HuH-7 (cell line): Measurements from ENCODE around the gene FCAMR.
A peak's percentile ranks its signal among the peaks of the same experiment; 100 is the strongest.

Experiments used
- DNase-seq: peaks from one replicate; pipeline ENCODE4 v3.0.0; 2011; ENCODE audit warnings: low spot score

The FCAMR gene

DNA sequence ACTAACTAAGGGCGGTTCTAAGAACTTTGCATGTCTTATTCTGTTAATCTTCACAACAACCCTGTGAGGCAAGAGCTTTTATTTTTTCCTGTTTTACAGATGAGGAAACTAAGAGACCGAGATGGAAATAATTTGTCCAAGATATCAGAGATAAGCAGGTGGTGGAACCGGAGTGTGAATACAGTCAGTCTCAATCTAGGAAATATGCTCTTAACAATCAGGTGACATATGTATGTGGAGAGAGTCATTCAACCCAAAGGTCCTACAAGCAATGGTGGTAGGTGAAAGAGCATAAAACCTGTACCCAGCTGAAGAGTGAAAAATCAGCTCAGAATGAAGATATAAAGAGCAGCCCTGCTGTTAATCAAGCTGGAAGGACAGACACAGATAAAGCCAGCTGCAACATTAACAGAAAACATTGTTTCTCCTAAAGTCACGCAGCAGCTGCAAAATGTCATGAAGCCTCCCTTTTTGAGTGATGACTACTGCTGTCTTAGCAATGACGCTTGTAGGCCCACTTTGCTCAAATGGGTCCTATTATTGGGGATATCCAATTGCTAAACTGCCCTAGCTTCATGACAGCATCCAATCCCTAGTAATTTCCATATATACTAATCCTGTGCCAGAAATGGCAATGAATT is 30.5 kb upstream of the FCAMR start:
- no peak for DNase-seq

DNA sequence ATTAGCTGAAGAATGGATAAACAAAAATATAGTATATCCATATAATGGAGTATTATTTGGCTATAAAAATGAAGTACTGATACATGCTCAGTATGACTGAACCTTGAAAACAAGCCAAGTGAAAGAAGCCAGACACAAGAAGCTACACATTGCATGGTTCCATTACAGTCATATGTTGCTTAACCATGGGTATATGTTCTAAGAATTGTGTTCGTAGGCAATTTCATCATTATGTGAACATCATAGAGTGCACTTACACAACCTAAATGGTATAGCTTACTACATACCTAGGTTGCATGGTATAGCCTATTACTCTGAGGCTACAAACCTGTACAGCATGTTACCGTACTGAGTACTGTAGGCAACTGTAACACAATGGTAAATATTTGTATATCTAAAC is 28.6 kb upstream of the FCAMR start:
- no peak for DNase-seq

DNA sequence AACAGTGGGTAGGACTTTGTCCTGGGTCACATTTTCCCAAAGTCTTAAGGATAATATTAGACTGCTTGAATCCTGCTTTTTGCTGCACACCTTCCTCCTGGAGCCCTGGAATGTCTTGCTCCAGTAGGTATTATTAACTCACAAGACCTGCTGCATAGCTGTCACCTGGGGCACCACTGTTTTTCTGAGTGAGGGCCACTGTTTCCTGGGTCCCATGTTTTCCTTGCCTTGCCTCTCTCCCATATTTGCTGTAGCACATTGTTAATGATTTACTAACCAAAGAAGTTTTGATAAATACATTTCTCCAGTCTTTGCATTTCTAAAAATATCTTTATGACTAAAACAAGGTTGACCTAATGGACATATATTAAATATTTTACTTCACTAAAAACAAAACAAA is 22.5 kb upstream of the FCAMR start:
- DNase-seq = no peak

DNA sequence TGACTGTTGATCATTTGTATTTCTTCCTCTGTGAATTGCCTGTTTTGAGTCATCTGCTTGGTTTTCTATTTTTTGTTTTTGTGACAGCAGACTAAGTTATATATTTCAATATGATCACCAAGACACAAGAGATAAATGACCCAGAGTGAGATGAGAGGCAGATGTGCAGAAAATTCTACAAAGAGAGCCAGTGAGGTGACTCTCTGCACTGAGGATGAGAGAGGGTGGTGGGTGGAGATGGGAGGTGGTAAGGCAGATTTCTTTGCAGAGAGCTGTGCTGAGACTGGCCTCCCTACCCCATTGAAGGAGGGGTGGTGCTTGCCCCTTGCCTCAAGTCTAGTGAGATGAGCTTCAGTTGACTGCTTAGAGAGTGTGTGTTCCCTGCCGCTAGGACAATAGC is 17.6 kb upstream of the FCAMR start:
- DNase-seq = no peak

DNA sequence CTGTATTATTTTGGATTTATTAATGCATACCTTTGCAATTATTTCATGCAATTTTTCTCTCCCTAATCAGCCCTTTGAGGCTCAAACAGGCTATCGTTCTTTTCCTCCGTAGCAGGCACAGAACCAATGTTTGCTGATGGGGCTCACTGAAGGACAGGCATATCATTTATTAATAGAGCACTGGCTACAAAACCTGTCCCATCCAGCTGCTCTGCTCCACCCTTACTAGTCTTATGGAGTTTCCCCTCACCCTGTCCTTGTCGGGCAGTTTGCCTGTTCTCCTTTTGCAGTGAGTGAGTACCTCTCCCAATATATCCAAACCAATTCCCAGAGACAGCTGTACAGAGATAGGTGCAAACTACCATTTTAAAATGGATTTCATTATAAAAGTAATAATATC is 16.6 kb upstream of the FCAMR start:
- no peak for DNase-seq

DNA sequence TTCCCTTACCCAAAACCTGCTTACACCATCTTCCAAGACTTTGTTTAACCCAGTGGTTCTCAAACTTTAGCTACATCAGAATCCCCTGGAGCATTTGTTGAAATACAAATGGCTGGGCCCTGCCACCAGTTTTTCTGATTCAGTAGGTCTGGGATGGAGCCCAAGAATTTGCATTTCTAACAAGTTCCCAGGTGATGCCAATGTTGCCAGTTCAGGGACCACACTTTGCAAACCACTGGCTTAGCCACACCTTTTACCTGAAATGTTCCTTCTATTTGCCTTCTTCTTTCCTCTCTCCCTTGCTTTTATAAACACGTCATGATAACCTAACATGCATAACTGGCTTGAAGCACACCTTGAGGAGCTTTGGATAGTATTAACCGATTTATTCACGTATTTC is 16.1 kb upstream of the FCAMR start:
- DNase-seq = no peak

DNA sequence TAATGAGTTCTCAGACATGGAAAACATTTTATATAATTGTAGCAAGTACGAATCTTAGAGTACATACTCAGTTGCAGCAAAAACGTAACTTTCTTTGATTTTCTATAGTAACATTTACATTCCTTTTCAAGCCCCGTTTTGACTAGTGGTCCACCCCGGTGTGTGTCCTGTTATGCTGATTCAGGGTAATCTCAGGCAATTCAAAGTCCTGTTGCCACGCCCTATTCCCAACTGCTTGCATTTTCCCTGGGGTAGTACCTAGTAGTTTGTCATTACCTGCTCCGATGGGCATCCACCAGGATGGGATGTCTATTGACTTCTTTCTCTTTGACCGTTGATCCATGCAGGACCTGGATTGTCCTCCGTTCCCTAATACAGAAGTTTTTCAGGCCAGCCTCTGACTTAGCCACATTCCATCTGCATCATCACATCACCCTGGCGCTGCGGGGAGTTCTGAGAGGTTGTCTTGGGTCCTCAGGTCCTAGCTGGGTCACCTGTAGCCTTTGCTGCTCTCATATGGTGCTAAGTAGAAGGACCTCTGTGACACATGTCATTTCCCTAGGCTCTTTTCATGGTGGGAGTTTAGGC is 15.0 kb upstream of the FCAMR start:
- no peak for DNase-seq

DNA sequence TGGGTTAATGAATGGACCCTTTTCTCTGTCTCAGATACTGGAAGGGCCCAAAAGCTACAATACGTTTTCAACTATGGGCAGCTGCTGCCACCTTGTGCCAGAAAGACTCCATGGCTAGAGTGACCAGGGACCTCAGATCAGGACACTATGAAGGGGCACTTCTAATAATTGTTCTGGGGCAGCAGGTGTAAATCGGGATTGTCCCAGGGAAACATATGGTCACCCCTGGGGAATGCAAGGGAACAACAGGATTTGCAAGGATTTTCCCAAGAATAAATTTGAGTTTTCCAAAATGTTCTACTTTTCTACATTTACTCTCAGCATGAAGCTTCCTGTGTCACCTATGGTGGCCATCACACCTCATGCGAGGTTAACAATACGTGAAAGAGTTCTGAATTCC is 12.0 kb upstream of the FCAMR start:
- DNase-seq = peak; percentile 44

DNA sequence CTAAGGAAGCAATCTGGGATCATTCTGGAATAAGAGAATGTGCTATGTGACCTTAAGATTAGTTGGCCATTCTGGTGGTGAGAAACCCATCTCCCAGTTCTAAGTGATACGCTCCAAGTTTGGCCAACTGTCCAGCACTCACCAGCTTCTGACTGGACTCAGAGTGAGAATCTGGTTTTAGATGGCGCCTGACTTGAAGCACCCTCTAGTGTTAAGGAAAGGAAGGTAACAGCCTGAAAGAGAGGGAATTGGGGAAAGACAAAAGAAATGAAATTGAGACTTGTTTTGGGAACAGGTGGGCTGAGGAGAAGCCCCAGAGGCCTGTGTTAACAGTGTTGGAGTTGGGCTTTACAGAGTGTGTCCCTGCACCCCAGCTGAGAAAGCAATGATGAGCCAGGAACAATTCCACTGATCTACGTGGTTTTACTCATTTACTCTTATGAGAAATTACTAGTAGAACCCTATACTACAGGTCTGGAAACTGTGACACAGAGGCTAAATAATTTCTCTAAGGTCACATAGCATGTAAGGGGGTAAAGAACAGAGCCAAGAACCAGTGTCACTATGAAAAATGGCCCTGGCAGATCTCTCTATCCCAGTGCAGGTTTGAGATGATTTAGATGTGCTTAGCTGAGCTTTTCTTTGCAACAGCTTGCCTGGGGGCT is 9.3 kb upstream of the FCAMR start:
- DNase-seq = peak; percentile 24

DNA sequence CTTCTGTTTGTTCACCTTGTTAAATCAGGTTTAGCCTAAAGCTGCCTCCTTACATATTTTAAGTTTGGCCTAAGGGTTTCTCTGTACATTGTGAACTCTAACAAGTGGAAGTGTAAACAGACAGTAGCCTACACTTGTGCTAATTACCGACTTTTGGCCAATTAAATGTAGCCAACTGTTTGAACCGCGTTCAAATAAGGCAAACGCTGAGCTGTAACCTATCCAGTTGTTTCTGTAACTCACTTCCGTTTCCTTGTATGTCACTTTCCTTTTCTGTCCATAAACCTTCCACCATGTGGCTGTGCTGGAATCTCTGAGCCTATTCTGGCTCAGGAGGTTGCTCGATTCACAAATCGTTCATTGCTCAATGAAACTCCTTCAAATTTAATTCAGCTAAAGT is 8.0 kb upstream of the FCAMR start:
- DNase-seq = no peak

DNA sequence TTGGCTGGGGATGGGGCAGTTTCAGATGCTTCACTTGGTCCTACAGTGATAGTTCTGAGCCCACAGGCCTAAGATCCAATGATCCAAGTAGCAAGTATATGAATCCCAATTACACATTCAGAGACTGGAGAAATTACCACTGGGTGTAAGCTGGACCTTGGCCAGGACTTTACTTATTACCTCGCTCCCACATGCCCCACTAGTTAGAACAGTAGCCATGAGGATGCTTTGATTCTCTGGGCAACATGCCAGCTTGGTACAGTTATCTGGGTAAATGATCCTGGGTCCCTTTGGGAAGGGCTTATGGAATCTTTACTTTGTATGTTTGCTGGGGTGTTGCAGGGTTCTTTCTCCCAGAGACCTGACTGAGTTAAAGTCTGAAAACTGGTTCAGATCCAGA is 5.0 kb upstream of the FCAMR start:
- no peak for DNase-seq

DNA sequence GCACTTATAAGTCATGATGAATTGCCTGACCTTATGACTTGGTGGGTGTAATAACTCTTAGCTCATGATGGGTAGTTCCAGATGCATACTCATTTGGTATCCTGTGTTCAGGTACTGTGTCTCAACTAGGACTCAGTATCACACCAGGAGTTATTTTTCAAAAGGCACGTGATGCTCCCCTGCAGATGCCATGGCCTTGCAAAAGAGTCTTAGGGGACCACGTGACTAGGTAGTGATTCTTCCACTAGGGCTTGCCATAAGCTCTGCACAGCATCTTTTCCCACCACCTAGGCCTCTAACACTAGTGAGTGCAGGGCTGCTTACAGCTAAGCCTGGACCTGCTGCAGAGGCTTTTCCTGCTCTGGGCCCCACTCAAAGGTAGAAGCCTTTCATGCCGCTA is 3.9 kb upstream of the FCAMR start:
- DNase-seq = no peak

DNA sequence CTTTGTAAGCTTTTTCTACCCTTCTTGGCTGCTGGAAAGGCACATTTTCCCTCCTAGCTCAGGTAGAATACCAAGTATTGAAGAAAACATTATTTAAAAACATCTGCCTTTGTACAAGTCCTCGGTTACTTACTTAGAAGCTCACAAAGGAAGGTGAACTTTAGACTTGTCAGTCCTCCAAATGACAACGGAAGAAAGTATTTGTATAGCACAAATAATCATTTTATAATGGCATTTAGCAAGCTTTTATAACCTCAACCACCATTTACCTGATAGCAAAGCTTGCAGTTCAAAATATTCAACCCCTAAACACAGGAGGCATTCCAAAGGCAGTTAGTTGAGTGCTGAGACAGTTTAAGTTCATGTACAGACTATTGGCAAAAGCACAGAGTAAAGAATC is 2.5 kb upstream of the FCAMR start:
- no peak for DNase-seq

DNA sequence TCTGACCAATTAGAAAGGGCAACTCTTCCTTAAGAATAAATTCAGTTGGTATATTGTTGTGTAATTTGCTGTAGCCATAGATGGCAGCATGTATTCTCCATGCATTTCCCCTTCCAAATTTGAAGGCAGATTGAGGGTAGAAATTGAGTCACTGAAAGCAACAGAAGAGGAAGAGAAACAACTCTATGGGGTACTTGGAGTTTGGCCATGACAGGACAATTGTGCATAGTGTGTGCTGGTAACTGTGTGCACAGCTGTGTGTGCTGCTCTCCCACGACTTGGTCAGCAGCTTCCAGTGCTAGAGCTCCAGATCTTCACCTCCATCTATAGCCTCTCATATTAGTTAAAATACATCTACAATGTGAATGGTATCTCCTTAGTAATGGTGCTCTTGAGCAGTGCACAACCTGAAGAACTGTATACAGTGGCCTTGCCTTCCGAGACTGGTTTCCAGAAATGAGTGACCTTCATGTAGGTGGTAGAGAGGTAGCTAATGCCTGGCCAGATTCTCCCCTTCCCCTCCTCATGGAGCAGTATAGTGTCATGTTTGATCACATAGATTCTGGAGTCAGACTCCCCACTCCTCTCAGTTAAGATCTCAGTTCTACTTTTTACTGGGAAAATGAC is 882 bp upstream of the FCAMR start:
- DNase-seq = no peak

DNA sequence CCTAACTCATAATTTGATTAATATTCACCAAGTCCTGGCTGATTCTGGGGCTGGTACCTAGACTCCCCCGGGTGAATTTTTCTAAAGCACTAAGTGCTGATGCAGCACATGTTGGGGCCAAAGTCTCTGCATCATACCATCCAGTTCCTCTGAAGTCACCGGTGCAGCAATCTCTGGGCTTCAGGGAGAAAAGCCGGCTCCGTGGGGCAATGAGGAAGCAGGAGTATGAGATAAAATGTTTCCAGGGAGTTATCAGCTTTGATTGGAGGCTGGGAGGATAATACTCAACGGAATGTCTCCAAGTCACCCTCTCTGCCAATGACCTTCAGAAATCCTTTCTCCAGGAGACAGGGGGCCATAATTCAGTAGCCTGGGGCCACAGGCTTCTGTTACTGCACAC is 1.2 kb downstream of the FCAMR start:
- no peak for DNase-seq

DNA sequence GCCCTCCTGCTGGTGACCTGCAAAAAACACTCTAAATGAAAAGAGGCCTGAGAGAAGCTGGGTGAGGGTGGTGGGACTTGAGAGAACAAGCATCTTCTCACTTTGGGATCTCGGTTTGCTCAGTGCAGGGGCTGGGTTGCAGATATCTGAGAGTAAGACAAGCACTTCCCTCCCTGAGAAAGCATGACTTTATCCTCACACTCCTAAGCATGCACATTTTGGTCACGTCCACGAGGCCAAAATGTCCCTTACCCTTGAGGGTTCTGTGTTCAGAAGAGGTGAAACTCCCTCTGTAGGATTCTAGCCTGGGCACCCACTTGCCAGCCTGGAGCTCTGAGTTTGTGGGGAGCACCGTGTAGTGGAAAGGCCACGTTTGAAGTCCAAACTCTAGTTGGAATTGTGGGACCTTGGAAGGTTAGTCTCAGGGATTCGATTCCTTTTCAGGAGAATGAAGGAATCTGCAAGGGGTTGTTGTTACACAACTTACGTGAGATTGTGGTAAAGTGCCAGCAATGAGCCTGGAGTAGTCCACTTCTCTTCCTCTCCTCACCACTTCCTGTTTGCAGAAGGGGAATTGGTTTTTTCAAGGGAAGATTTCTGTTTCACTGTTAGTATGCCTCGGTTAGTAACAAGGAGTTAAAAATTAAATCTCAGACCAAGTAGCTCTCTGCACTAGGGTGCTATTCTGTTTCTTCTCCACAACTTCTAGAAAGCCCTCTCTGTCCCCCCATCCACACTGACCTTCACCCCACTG is 3.0 kb downstream of the FCAMR start:
- no peak for DNase-seq

DNA sequence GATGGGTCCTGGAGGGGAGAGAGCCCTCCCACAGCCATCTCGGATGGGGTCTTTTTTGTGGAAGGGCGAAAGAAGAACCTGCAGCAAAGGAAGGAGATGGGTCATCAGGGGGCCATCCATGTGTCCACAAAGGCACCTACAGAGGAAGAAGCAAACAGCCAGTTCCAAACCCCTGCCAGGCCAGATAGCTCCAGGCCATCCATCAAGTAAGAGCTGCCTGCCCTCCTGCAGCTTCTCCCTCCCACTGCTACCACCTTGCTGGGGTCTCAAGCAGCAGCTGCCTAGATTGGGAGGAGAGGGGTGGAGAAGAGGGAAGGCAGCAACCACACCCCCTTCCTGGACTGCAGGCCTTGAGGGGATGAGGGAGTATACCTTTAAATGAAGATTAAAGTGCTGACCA is 4.5 kb downstream of the FCAMR start:
- no peak for DNase-seq

DNA sequence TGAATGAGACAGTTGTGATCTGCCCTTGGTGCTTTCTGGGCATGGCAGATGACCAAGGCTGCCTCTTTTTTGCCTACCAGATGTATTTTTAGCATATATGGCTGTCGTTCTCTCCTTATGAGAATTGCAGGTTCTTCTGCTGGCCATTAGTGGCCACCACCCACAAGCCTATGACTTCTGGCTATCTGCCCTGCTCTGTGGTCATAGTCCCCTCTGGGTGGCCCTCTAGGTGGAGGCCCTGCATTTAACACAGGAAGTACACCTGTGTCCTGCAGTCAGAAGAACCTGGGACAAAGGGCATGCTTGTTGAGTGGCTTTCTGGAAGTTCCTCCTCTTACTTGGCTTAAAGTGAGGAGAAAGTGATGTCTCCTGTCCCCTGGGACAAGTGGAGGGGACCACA is 6.5 kb downstream of the FCAMR start:
- no peak for DNase-seq

DNA sequence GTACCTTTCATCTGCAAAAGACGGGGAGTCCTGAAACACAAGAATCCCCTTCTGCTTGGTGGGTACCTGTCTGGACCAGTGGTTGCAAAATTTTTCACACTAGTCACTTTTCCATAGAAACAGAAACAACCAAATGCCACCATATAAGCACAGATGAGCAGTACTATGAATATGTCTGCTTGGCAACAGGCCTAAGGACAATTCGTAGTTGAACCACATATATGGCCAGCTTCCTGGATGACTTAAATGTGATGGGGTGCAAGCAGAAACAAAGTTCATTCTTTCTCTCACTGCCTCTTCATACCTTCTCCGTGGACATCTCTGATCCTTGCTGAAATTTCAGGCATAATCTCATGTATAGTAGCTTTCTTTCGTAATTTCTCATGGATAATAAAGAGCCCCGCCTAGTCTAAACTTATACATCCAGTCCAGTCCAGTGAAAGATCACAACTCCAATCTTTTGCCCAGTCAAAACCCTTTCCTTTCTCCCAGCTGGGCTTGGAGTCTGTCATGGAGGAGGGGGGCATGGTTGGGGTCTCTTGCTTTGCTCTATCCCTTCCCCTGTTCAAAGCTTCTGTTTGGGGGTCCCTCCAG is 7.0 kb downstream of the FCAMR start:
- no peak for DNase-seq

DNA sequence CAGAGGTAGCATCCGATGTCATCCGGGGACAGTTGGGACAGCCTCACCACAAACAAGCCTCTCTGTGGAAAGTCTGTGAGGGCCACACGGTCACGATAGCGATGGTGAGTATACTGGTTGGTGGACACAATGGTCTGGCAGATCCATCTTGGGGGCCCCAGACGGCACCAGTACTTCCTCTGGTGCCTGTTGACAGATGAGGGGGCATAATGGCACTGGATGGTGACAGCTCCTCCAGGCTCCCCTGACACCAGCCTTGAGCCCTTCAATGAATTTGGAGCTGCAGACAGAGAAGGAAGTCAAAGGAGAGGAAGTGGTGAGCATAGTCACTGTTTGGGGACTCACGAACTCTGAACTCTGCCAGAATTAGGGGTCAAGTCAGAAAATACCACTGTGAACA is 8.0 kb downstream of the FCAMR start:
- no peak for DNase-seq

DNA sequence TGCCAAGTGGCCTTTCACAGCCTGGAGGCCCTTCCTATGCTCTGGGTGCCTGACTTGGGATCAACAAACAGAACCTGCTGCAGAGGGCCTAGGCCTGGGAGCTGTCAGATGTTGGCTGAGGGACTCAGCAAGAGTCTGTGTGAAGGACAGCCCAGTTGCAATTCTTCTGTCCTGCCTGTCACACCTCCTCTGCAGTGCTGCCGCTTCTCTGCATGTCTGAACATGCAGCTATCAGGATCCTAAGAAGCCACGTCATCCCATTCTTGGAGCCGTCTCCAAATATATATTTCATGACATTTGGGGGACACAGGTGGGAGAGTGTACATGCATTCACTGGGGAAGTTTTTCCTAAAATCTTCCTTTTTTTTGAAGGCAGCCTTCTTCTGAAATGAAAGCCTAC is 8.6 kb downstream of the FCAMR start:
- no peak for DNase-seq

DNA sequence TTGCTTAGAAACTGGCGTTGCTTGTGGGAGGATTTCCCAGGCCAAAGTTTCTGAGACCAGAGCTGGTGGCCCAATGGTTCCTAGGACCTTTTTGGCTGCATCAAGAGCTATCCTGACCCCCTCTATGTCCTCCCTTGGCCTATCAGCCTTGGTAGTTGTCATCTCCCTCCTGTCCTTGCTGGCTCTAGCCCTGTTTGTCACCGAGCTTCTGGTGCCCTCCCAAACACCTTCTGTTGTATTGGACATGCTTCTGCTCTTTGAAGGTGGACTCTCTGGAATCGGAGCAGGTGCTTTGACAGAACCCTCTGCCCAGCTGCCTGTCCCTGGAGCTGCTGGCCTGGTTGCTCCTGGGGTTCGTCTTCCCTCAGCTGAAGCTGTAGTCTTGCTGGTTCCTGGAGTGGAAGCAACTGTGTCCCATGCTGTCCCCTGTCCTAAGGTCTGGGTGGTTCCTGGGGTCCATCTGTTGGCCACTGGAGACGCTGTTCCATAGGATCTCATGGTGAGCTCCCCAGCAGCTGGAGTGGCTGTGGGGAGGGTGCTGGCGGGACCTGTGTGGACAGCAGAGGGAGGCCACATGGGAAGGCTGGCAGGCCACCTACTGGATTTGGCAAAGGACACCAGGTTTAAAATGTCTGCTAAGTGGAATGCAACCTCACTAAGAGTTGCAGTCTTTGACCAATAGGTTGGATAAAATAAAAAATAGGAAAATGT is 9.4 kb downstream of the FCAMR start:
- DNase-seq = peak; percentile 26
